Stimulated activated naive CD8-positive, alpha-beta T cell treated with anti-CD3 and anti-CD28 coated beads, Interleukin-15, Interleukin-2, amounts not matched to agents 100 U/mL and 50 U/mL, for 24 hours (primary cell): ENCODE measurements around the gene SNHG17.
"Not testable (repeated sequence)": the region's sequence is repeated elsewhere in the genome, so short reads cannot be mapped to it uniquely, and the experiment has no call there.

Experiments used
- ATAC-seq: fragments of 150-1000 bp; cut with Tn5 transposase; one replicate; pipeline ENCODE4 v1.10.0; 2021
- DNase-seq: peaks from one replicate; pipeline ENCODE4 v3.0.0; 2021

SNHG17 gene

GRCh38 chr20:38420388-38421085 lies 14.6 kb downstream of the SNHG17 start:
- ATAC-seq (no peak), DNase-seq (no peak)

- ATAC-seq (no peak), DNase-seq (no peak)
These were observed 16.5 kb downstream of the SNHG17 start for GRCh38 chr20:38418509-38419204.

- DNase-seq (no peak), ATAC-seq (no peak)
These were observed 20.2 kb downstream of the SNHG17 start for GRCh38 chr20:38414769-38415450.

- DNase-seq (no peak), ATAC-seq (no peak)
These were observed 22.1 kb downstream of the SNHG17 start for GRCh38 chr20:38412877-38413577.

GRCh38 chr20:38407822-38408221 lies 27.3 kb downstream of the SNHG17 start:
- DNase-seq, ATAC-seq: not testable (repeated sequence)

GRCh38 chr20:38407321-38407720 lies 27.8 kb downstream of the SNHG17 start:
- no peak for DNase-seq
- ATAC-seq: no peak

- no peak for DNase-seq
- no peak for ATAC-seq
These were observed 28.7 kb downstream of the SNHG17 start for GRCh38 chr20:38406476-38406875.

- ATAC-seq: no peak
- DNase-seq: no peak
These were observed 30.0 kb downstream of the SNHG17 start for GRCh38 chr20:38405132-38405531.

- DNase-seq (no peak), ATAC-seq (no peak)
These were observed 31.1 kb downstream of the SNHG17 start for GRCh38 chr20:38404016-38404415.

GRCh38 chr20:38402816-38403215 lies 32.3 kb downstream of the SNHG17 start:
- DNase-seq: no peak
- ATAC-seq: no peak

- DNase-seq: no peak
- no peak for ATAC-seq
These were observed 33.0 kb downstream of the SNHG17 start for GRCh38 chr20:38402089-38402488.

GRCh38 chr20:38395751-38396395 lies 39.3 kb downstream of the SNHG17 start:
- DNase-seq, ATAC-seq: not testable (repeated sequence)

- DNase-seq: no peak
- ATAC-seq: no peak
These were observed 40.0 kb downstream of the SNHG17 start for GRCh38 chr20:38395165-38395564.

GRCh38 chr20:38393259-38393658 lies 41.9 kb downstream of the SNHG17 start:
- DNase-seq: no peak
- no peak for ATAC-seq

GRCh38 chr20:38392356-38392755 lies 42.8 kb downstream of the SNHG17 start:
- DNase-seq: no peak
- no peak for ATAC-seq

GRCh38 chr20:38387953-38388352 lies 47.2 kb downstream of the SNHG17 start:
- DNase-seq (no peak), ATAC-seq (no peak)

GRCh38 chr20:38386851-38387250 lies 48.3 kb downstream of the SNHG17 start:
- DNase-seq (no peak), ATAC-seq (no peak)

GRCh38 chr20:38386004-38386403 lies 49.1 kb downstream of the SNHG17 start:
- DNase-seq (no peak), ATAC-seq (no peak)

GRCh38 chr20:38383147-38383546 lies 52.0 kb downstream of the SNHG17 start:
- DNase-seq (no peak), ATAC-seq (no peak)

GRCh38 chr20:38377838-38378237 lies 57.3 kb downstream of the SNHG17 start:
- ATAC-seq, DNase-seq: not testable (repeated sequence)

GRCh38 chr20:38377039-38377685 lies 58.0 kb downstream of the SNHG17 start:
- ATAC-seq (no peak), DNase-seq (no peak)

GRCh38 chr20:38373898-38374297 lies 61.2 kb downstream of the SNHG17 start:
- no peak for DNase-seq
- no peak for ATAC-seq
